ENCODE data around the gene ERGIC1. TPM values are rescaled to one million over a fixed set of nuclear protein-coding genes. Genes with fewer than 3 reads are reported as not detected.
A peak's percentile ranks its signal among the peaks of the same experiment; 100 is the strongest.

Gene ERGIC1
- polyA plus RNA-seq, 1 experiment: 137 TPM

DNA sequence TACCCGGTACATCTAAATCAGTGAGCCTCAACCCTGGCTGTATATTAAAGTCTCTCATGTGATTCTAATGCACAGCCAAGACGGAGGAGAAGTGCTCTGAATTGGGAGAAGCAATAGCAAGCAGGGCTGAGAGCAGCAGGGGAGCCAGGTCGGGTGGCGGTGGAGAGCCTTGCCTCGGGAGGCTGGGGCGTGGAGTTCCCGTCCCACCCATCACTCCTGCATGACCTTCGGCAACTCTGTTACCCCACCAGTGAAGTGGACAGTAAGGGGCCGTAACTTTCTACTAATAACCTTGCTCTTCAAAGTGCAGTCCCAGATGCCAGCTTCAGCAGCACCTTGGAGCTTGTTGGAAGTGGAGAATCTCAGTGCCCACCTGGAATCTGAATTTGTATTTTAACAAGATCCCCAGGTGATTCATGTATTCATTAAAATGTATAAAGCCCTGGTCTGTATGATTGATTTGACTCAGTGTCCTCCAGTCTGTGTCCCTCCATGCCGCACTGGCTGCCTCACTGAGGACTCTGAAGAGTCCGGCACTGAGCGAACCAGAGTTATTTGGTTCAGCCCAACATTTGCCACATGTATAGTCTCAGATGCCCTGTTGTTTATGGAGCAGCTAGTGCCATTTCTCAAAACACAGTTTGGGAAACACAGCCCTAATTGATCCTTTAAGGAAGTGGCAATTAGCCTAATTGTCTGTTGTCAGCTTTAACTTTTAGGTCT, 6.5 kb downstream of the ERGIC1 start:
- Histone ChIP-seq H3K27ac (ENCODE audit: low read depth, low read length) (peak overlapping the region; percentile 31), H3K27me3 (ENCODE audit: control insufficient read depth, insufficient read depth, low read length) (no peaks in the 10 kb centered on the region), H3K9me3 (ENCODE audit: control insufficient read depth, insufficient read depth, low read length) (no peaks in the 10 kb centered on the region), H3K4me3 (ENCODE audit: low read depth, low read length) (no peak overlapping the region)
- CTCF ChIA-PET: interaction anchor here (1.1 kb wide), 1 partner anchor 133 kb away, joined by 3 read pairs; no protein-coding TSS in a partner anchor
- TF ChIP-seq, protein P1, sequence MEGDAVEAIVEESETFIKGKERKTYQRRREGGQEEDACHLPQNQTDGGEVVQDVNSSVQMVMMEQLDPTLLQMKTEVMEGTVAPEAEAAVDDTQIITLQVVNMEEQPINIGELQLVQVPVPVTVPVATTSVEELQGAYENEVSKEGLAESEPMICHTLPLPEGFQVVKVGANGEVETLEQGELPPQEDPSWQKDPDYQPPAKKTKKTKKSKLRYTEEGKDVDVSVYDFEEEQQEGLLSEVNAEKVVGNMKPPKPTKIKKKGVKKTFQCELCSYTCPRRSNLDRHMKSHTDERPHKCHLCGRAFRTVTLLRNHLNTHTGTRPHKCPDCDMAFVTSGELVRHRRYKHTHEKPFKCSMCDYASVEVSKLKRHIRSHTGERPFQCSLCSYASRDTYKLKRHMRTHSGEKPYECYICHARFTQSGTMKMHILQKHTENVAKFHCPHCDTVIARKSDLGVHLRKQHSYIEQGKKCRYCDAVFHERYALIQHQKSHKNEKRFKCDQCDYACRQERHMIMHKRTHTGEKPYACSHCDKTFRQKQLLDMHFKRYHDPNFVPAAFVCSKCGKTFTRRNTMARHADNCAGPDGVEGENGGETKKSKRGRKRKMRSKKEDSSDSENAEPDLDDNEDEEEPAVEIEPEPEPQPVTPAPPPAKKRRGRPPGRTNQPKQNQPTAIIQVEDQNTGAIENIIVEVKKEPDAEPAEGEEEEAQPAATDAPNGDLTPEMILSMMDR (IDR thresholded peaks at IDR 0.05; ENCODE audit: low read depth, low read length): no peak
- POLR2A ChIA-PET: interaction anchor here (1.0 kb wide), 1 partner anchor 68 kb away, joined by 3 read pairs; no protein-coding TSS in a partner anchor
- no peak for DNase-seq (ENCODE audit: low read depth, low spot score)

DNA sequence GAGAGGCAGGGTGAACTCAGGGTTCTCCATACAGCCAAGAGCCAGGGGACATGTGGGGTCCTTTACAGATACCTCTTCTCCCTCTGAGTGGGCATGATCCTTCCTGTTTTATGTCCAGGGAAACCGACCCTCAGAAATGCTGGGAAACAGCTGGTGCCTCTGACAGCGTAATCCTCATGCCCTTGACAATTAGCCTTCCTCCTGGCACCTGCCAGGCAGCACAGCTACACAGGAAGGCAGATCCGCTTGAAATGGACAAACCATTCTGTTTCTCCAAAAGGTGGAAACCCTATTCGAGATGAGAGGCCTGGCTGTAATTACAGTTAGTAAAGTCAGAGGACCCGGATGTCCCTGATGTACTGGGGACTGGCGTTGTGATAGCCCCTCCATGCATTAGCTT, 7.2 kb downstream of the ERGIC1 start:
- Histone ChIP-seq H3K4me3 (ENCODE audit: low read depth, low read length) (no peak overlapping the region), H3K9me3 (ENCODE audit: control insufficient read depth, insufficient read depth, low read length) (no peaks in the 10 kb centered on the region), H3K27me3 (ENCODE audit: control insufficient read depth, insufficient read depth, low read length) (no peaks in the 10 kb centered on the region), H3K27ac (ENCODE audit: low read depth, low read length) (no peak overlapping the region)
- ChIA-PET POLR2A (interaction anchor here (1.0 kb wide), 1 partner anchor 69 kb away, joined by 3 read pairs; no protein-coding TSS in a partner anchor), CTCF (interaction anchor here (1.1 kb wide), 1 partner anchor 134 kb away, joined by 3 read pairs; no protein-coding TSS in a partner anchor)
- DNase-seq (ENCODE audit: low read depth, low spot score): no peak
- TF ChIP-seq, protein P1 (IDR thresholded peaks at IDR 0.05; ENCODE audit: low read depth, low read length): no peak

DNA sequence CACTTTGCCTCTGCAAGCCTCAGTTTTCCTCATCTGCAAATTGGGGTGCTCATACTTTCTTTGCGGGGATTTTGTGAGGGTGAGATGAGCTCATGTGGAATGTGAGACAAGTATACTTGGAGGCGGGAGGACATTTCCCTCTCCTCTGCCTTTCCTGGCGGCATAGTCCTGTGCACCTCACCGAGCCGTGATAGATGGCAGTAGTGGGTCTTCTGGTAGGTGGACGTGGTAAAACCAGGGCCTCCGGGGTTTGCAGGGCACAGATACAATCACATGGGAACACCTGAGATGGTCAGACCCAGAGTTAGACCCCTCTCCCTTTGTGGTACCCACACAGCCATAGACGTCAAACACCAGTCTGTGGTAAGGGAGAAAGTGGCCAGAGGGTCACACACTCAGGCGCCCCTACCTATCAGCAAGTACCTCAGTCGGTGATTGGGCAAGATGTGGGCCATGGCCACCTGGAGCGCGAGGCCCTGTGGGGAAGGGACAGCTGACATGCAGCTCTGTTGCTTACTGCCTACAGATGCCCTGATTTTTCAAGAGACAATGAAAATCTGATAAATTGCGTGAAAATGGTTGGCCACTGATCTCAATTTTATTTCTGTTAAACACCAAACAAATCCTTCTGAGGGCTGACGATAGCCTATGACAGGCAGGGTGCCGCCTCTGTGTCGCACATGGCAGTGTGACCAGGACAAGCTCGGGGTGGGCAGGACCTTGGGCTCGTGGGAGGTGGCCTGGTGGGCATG, 9.9 kb downstream of the ERGIC1 start:
- ChIA-PET POLR2A (interaction anchor here (1.6 kb wide), 1 partner anchor 73 kb away, joined by 3 read pairs; no protein-coding TSS in a partner anchor), CTCF (interaction anchor here (0.5 kb wide), 1 partner anchor 10 kb away, joined by 3 read pairs; no protein-coding TSS in a partner anchor)
- no peak for DNase-seq (ENCODE audit: low read depth, low spot score)
- Histone ChIP-seq H3K27me3 (ENCODE audit: control insufficient read depth, insufficient read depth, low read length) (no peaks in the 10 kb centered on the region), H3K4me3 (ENCODE audit: low read depth, low read length) (no peak overlapping the region), H3K9me3 (ENCODE audit: control insufficient read depth, insufficient read depth, low read length) (no peaks in the 10 kb centered on the region), H3K27ac (ENCODE audit: low read depth, low read length) (no peak overlapping the region)
- TF ChIP-seq, protein P1 (IDR thresholded peaks at IDR 0.05; ENCODE audit: low read depth, low read length): no peak

DNA sequence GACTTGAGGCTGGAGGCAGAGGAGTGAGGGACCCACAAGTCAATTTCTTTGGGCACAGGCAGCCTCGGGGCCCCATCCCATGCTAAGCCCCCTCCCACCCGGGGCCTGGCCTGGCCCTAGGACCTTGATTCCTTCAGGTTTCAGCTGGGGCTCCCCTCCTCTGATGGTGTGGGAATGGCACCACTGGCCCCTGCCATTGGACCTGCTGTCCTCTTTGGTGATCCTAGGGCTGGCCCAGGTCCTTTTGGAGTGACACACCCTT, 10.5 kb downstream of the ERGIC1 start:
- Histone ChIP-seq H3K9me3 (ENCODE audit: control insufficient read depth, insufficient read depth, low read length) (no peaks in the 10 kb centered on the region), H3K4me3 (ENCODE audit: low read depth, low read length) (no peak overlapping the region), H3K27ac (ENCODE audit: low read depth, low read length) (no peak overlapping the region), H3K27me3 (ENCODE audit: control insufficient read depth, insufficient read depth, low read length) (no peaks in the 10 kb centered on the region)
- CTCF ChIA-PET: no interaction called here
- no peak for DNase-seq (ENCODE audit: low read depth, low spot score)
- POLR2A ChIA-PET: interaction anchor here (1.6 kb wide), 1 partner anchor 73 kb away, joined by 3 read pairs; no protein-coding TSS in a partner anchor
- TF ChIP-seq, protein P1 (IDR thresholded peaks at IDR 0.05; ENCODE audit: low read depth, low read length): no peak

DNA sequence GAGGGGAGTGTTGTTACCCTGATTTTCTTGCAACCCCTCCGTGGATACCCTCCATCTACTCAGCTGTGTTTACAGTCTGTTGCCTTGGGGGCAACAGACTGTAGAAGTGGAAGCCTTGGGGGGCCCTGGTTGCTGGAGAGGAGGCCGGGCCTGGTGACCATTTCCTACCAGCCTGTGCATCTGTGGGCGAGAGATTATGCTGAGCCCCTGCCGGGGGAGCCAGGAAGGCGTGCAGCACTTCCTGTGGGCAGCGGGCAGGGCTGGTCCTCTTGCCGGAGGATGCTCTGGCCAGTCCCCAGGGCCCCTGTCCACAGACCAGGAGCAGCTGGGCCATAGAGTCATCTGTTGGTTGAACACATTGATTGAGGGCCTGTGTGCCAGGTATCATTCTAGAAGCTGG, 11.1 kb downstream of the ERGIC1 start:
- Histone ChIP-seq H3K4me3 (ENCODE audit: low read depth, low read length) (no peak overlapping the region), H3K27me3 (ENCODE audit: control insufficient read depth, insufficient read depth, low read length) (no peaks in the 10 kb centered on the region), H3K9me3 (ENCODE audit: control insufficient read depth, insufficient read depth, low read length) (no peaks in the 10 kb centered on the region), H3K27ac (ENCODE audit: low read depth, low read length) (no peak overlapping the region)
- POLR2A ChIA-PET: no interaction called here
- no peak for DNase-seq (ENCODE audit: low read depth, low spot score)
- TF ChIP-seq, protein P1 (IDR thresholded peaks at IDR 0.05; ENCODE audit: low read depth, low read length): no peak
- CTCF ChIA-PET: no interaction called here

All from AG04450 (cell line).